Measurements from ENCODE around the gene PLCL2. TPM values are rescaled to one million over a fixed set of nuclear protein-coding genes. Genes with fewer than 3 reads are reported as not detected.

The PLCL2 gene
- total RNA-seq, 1 experiment from 2014 or later = 32.1 TPM

- Mint-ChIP-seq H3K36me3 (ENCODE audit: insufficient read depth in 1 of 3, low read depth in 3 of 3) (no peaks in the 10 kb centered on the region; a peak in 1 of 7 replicates), H3K4me3 (no peak overlapping the region), H3K4me1 (no peaks in the 10 kb centered on the region; a peak in 1 of 4 replicates), H3K27me3 (ENCODE audit: low read depth) (no peaks in the 10 kb centered on the region; the same call in 1 of the 2 replicates), H3K27ac (no peak overlapping the region), H3K9me3 (no peaks in the 10 kb centered on the region)
- no peaks in the 10 kb centered on the region for H4K20me1 ChIP-seq (ENCODE audit: control insufficient read depth, insufficient read depth, insufficient read length)
- no peak overlapping the region for H2AK5ac ChIP-seq (ENCODE audit: insufficient read length, low read length)
- H2BK12ac ChIP-seq (ENCODE audit: insufficient read length, low read depth, low read length) = no peak overlapping the region
- H3K56ac ChIP-seq (ENCODE audit: insufficient read length, low read depth, low read length) = no peak overlapping the region
- H3K27me3 ChIP-seq (ENCODE audit: insufficient read depth, low read length) = no peaks in the 10 kb centered on the region
- H3K4me1 ChIP-seq (ENCODE audit: insufficient read depth, low read length) = no peaks in the 10 kb centered on the region
- H3K4me2 ChIP-seq (ENCODE audit: insufficient read depth, insufficient read length, low read length) = no peak overlapping the region
- no peak overlapping the region for H3K4ac ChIP-seq (ENCODE audit: low read depth, low read length)
- no peak overlapping the region for H2BK15ac ChIP-seq (ENCODE audit: low read depth, low read length)
- no CpG with 5 or more reads among the region's 3 CpGs for WGBS (ENCODE audit: extremely low coverage, insufficient read length, low lambda C conversion rate)
- no peak overlapping the region for H2BK120ac ChIP-seq (ENCODE audit: low read depth, low read length, poor library complexity, severe bottlenecking)
- H4K5ac ChIP-seq (ENCODE audit: insufficient read length, low read depth, low read length) = no peak overlapping the region
- H3K79me2 ChIP-seq (ENCODE audit: insufficient read depth, low read length) = no peaks in the 10 kb centered on the region
- TF ChIP-seq CTCF (conservative IDR thresholded peaks at IDR 0.05) = no peak
- no peak overlapping the region for H3T11ph ChIP-seq (ENCODE audit: low read length)
- no peak overlapping the region for H3K27ac ChIP-seq (ENCODE audit: insufficient read length, low read depth, low read length)
- no peak overlapping the region for H3K23ac ChIP-seq (ENCODE audit: insufficient read length, low read depth, low read length)
- H3K14ac ChIP-seq (ENCODE audit: insufficient read depth, low read length) = no peak overlapping the region
- H2AFZ ChIP-seq (ENCODE audit: low read length) = no peak overlapping the region
- no peak overlapping the region for H4K8ac ChIP-seq (replicated peaks; ENCODE audit: insufficient read length, low read depth, low read length)
- no peaks in the 10 kb centered on the region for H3K9me3 ChIP-seq (ENCODE audit: control insufficient read depth, low read depth, low read length)
- H4K91ac ChIP-seq (ENCODE audit: insufficient read length, low read depth, low read length) = no peak overlapping the region
- no peak overlapping the region for H3K18ac ChIP-seq (ENCODE audit: insufficient read length, low read depth, low read length)
- no peak overlapping the region for H2BK5ac ChIP-seq (ENCODE audit: insufficient read length, low read length)
- no peaks in the 10 kb centered on the region for H3K79me1 ChIP-seq (ENCODE audit: insufficient read depth, low read depth, low read length, poor library complexity, severe bottlenecking)
- no peak overlapping the region for H2BK20ac ChIP-seq (ENCODE audit: low read depth, low read length, poor library complexity, severe bottlenecking)
- H3K9ac ChIP-seq (ENCODE audit: extremely low read depth, insufficient read length, low read length) = no peak overlapping the region
- no peaks in the 10 kb centered on the region for H3K23me2 ChIP-seq (ENCODE audit: insufficient read length, low read depth, low read length, poor library complexity, severe bottlenecking)
- no peak for DNase-seq
Observed at GRCh38 chr3:17111586-17111985, 226.8 kb downstream of the PLCL2 start.
